T-helper 1 cell treated with Interleukin-12 subunit alpha and Interleukin-12 subunit beta and Interleukin-4 antibody, amounts not matched to agents 30 μg/mL and 1 μg/mL, for 36 hours (primary cell): ENCODE data around the gene TRIP12.
A peak's percentile ranks its signal among the peaks of the same experiment; 100 is the strongest.
"Not testable (repeated sequence)": the region's sequence is repeated elsewhere in the genome, so short reads cannot be mapped to it uniquely, and the experiment has no call there.

Source experiments
- H3K27ac Mint-ChIP-seq: one replicate; pipeline ENCODE4 v1.8.0; 2021; ENCODE audit warnings: mild to moderate bottlenecking, mixed read lengths
- H3K27me3 Mint-ChIP-seq: one replicate; pipeline ENCODE4 v1.8.0; 2021; ENCODE audit warnings: low read depth, mixed read lengths
- H3K36me3 Mint-ChIP-seq: one replicate; pipeline ENCODE4 v1.8.0; 2021; ENCODE audit warnings: low read depth, mixed read lengths
- H3K4me1 Mint-ChIP-seq: one replicate; pipeline ENCODE4 v1.8.0; 2021; ENCODE audit warnings: low read depth, mixed read lengths
- H3K4me3 Mint-ChIP-seq: one replicate; pipeline ENCODE4 v1.8.0; 2021; ENCODE audit warnings: mild to moderate bottlenecking, moderate library complexity, mixed read lengths
- H3K9me3 Mint-ChIP-seq: one replicate; pipeline ENCODE4 v1.8.0; 2021; ENCODE audit warnings: mixed read lengths

Gene TRIP12

GRCh38 chr2:229921892-229922448 is at the start of gene TRIP12:
TSS of gene TRIP12 (minus strand) at chr2:229922009. CDS start at chr2:229880079, 41,930 bp downstream.
- Mint-ChIP-seq H3K4me3 (peak within 1 kb of the TSS; percentile 100), H3K4me1 (peaks cover 39% of the 10 kb centered on the region), H3K36me3 (peaks cover 26% of the 10 kb centered on the region), H3K27ac (peak within 1 kb of the TSS; percentile 99), H3K9me3 (no peaks in the 10 kb centered on the region), H3K27me3 (no peaks in the 10 kb centered on the region)

GRCh38 chr2:229971298-229971790 is 49.5 kb upstream of the TRIP12 start:
- Mint-ChIP-seq H3K27me3 (peaks cover 9% of the 10 kb centered on the region), H3K4me3 (no peak overlapping the region), H3K27ac (no peak overlapping the region), H3K36me3 (no peaks in the 10 kb centered on the region), H3K4me1 (no peaks in the 10 kb centered on the region), H3K9me3 (no peaks in the 10 kb centered on the region)

- peaks cover 9% of the 10 kb centered on the region for H3K27me3 Mint-ChIP-seq
- H3K4me1 Mint-ChIP-seq = no peaks in the 10 kb centered on the region
- no peaks in the 10 kb centered on the region for H3K36me3 Mint-ChIP-seq
- no peak overlapping the region for H3K27ac Mint-ChIP-seq
- no peak overlapping the region for H3K4me3 Mint-ChIP-seq
- no peaks in the 10 kb centered on the region for H3K9me3 Mint-ChIP-seq
Measured at GRCh38 chr2:229970406-229970805, 48.6 kb upstream of the TRIP12 start.

- Mint-ChIP-seq H3K4me1 (no peaks in the 10 kb centered on the region), H3K4me3 (no peak overlapping the region), H3K27me3 (peaks cover 9% of the 10 kb centered on the region), H3K27ac (no peak overlapping the region), H3K9me3 (no peaks in the 10 kb centered on the region), H3K36me3 (no peaks in the 10 kb centered on the region)
Measured at GRCh38 chr2:229969921-229970320, 48.1 kb upstream of the TRIP12 start.

- H3K4me1 Mint-ChIP-seq, H3K9me3 Mint-ChIP-seq, H3K36me3 Mint-ChIP-seq, H3K27me3 Mint-ChIP-seq, H3K4me3 Mint-ChIP-seq, H3K27ac Mint-ChIP-seq: not testable (repeated sequence)
Measured at GRCh38 chr2:229963596-229963995, 41.8 kb upstream of the TRIP12 start.

GRCh38 chr2:229956491-229956890 is 34.7 kb upstream of the TRIP12 start:
- Mint-ChIP-seq H3K4me3 (no peak overlapping the region), H3K36me3 (no peaks in the 10 kb centered on the region), H3K27me3 (no peaks in the 10 kb centered on the region), H3K4me1 (no peaks in the 10 kb centered on the region), H3K9me3 (no peaks in the 10 kb centered on the region), H3K27ac (no peak overlapping the region)

GRCh38 chr2:229955663-229956062 is 33.9 kb upstream of the TRIP12 start:
- no peaks in the 10 kb centered on the region for H3K27me3 Mint-ChIP-seq
- no peaks in the 10 kb centered on the region for H3K9me3 Mint-ChIP-seq
- no peak overlapping the region for H3K27ac Mint-ChIP-seq
- H3K4me3 Mint-ChIP-seq = no peak overlapping the region
- no peaks in the 10 kb centered on the region for H3K4me1 Mint-ChIP-seq
- no peaks in the 10 kb centered on the region for H3K36me3 Mint-ChIP-seq

- H3K27me3 Mint-ChIP-seq = no peaks in the 10 kb centered on the region
- no peaks in the 10 kb centered on the region for H3K4me1 Mint-ChIP-seq
- H3K27ac Mint-ChIP-seq = no peak overlapping the region
- no peak overlapping the region for H3K4me3 Mint-ChIP-seq
- H3K36me3 Mint-ChIP-seq = no peaks in the 10 kb centered on the region
- H3K9me3 Mint-ChIP-seq = no peaks in the 10 kb centered on the region
Measured at GRCh38 chr2:229952256-229952835, 30.5 kb upstream of the TRIP12 start.

- Mint-ChIP-seq H3K36me3 (no peaks in the 10 kb centered on the region), H3K27ac (no peak overlapping the region), H3K27me3 (no peaks in the 10 kb centered on the region), H3K4me3 (no peak overlapping the region), H3K9me3 (no peaks in the 10 kb centered on the region), H3K4me1 (peaks cover 4% of the 10 kb centered on the region)
Measured at GRCh38 chr2:229947544-229947943, 25.7 kb upstream of the TRIP12 start.

- Mint-ChIP-seq H3K4me1 (peaks cover 4% of the 10 kb centered on the region), H3K27me3 (no peaks in the 10 kb centered on the region), H3K4me3 (no peak overlapping the region), H3K36me3 (no peaks in the 10 kb centered on the region), H3K9me3 (no peaks in the 10 kb centered on the region), H3K27ac (no peak overlapping the region)
Measured at GRCh38 chr2:229945975-229946374, 24.2 kb upstream of the TRIP12 start.

- H3K4me1 Mint-ChIP-seq = peaks cover 4% of the 10 kb centered on the region
Measured at GRCh38 chr2:229943770-229944449, 22.1 kb upstream of the TRIP12 start.

GRCh38 chr2:229943171-229943570 is 21.4 kb upstream of the TRIP12 start:
- Mint-ChIP-seq H3K27me3 (no peaks in the 10 kb centered on the region), H3K9me3 (no peaks in the 10 kb centered on the region), H3K4me1 (peaks cover 4% of the 10 kb centered on the region), H3K36me3 (no peaks in the 10 kb centered on the region), H3K27ac (no peak overlapping the region), H3K4me3 (no peak overlapping the region)

More at GRCh38 chr2:229943770-229944449, 22.1 kb upstream of the TRIP12 start:
- no peaks in the 10 kb centered on the region for H3K27me3 Mint-ChIP-seq
- no peaks in the 10 kb centered on the region for H3K36me3 Mint-ChIP-seq
- H3K4me3 Mint-ChIP-seq = no peak overlapping the region
- H3K9me3 Mint-ChIP-seq = no peaks in the 10 kb centered on the region
- H3K27ac Mint-ChIP-seq = no peak overlapping the region

GRCh38 chr2:229942671-229943070 is 20.9 kb upstream of the TRIP12 start:
- Mint-ChIP-seq H3K9me3 (no peaks in the 10 kb centered on the region), H3K4me3 (no peak overlapping the region), H3K27me3 (no peaks in the 10 kb centered on the region), H3K4me1 (peaks cover 4% of the 10 kb centered on the region), H3K36me3 (no peaks in the 10 kb centered on the region), H3K27ac (no peak overlapping the region)

- H3K36me3 Mint-ChIP-seq = no peaks in the 10 kb centered on the region
- no peaks in the 10 kb centered on the region for H3K27me3 Mint-ChIP-seq
- H3K27ac Mint-ChIP-seq = no peak overlapping the region
Measured at GRCh38 chr2:229937537-229937936, 15.7 kb upstream of the TRIP12 start.

GRCh38 chr2:229931241-229931640 is 9.4 kb upstream of the TRIP12 start:
- Mint-ChIP-seq H3K27ac (no peak overlapping the region), H3K9me3 (no peaks in the 10 kb centered on the region), H3K36me3 (no peaks in the 10 kb centered on the region), H3K4me1 (peaks cover 1% of the 10 kb centered on the region), H3K4me3 (no peak overlapping the region), H3K27me3 (no peaks in the 10 kb centered on the region)

More at GRCh38 chr2:229937537-229937936, 15.7 kb upstream of the TRIP12 start:
- Mint-ChIP-seq H3K4me1 (no peaks in the 10 kb centered on the region), H3K9me3 (no peaks in the 10 kb centered on the region), H3K4me3 (no peak overlapping the region)
